Thoracic aorta endothelial cell (primary cell): Measurements from ENCODE around the gene UBAP2L. TPM values are rescaled to one million over a fixed set of nuclear protein-coding genes. Genes with fewer than 3 reads are reported as not detected.

Experiments
- small RNA-seq: library from RNA; depleted of rRNA; stranded (forward); fragments of <200 nt; gene quantifications from one replicate; pipeline ENCODE3, GENCODE V24; 2012
- total RNA-seq: library from RNA; depleted of rRNA; stranded (reverse); fragments of >200 nt; gene quantifications from 2 replicates; pipeline ENCODE4 v1.2.3, GENCODE V29; 2012

UBAP2L gene, protein sequence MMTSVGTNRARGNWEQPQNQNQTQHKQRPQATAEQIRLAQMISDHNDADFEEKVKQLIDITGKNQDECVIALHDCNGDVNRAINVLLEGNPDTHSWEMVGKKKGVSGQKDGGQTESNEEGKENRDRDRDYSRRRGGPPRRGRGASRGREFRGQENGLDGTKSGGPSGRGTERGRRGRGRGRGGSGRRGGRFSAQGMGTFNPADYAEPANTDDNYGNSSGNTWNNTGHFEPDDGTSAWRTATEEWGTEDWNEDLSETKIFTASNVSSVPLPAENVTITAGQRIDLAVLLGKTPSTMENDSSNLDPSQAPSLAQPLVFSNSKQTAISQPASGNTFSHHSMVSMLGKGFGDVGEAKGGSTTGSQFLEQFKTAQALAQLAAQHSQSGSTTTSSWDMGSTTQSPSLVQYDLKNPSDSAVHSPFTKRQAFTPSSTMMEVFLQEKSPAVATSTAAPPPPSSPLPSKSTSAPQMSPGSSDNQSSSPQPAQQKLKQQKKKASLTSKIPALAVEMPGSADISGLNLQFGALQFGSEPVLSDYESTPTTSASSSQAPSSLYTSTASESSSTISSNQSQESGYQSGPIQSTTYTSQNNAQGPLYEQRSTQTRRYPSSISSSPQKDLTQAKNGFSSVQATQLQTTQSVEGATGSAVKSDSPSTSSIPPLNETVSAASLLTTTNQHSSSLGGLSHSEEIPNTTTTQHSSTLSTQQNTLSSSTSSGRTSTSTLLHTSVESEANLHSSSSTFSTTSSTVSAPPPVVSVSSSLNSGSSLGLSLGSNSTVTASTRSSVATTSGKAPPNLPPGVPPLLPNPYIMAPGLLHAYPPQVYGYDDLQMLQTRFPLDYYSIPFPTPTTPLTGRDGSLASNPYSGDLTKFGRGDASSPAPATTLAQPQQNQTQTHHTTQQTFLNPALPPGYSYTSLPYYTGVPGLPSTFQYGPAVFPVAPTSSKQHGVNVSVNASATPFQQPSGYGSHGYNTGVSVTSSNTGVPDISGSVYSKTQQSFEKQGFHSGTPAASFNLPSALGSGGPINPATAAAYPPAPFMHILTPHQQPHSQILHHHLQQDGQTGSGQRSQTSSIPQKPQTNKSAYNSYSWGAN
- 147 and 155 TPM in 2 replicates for total RNA-seq

DNA sequence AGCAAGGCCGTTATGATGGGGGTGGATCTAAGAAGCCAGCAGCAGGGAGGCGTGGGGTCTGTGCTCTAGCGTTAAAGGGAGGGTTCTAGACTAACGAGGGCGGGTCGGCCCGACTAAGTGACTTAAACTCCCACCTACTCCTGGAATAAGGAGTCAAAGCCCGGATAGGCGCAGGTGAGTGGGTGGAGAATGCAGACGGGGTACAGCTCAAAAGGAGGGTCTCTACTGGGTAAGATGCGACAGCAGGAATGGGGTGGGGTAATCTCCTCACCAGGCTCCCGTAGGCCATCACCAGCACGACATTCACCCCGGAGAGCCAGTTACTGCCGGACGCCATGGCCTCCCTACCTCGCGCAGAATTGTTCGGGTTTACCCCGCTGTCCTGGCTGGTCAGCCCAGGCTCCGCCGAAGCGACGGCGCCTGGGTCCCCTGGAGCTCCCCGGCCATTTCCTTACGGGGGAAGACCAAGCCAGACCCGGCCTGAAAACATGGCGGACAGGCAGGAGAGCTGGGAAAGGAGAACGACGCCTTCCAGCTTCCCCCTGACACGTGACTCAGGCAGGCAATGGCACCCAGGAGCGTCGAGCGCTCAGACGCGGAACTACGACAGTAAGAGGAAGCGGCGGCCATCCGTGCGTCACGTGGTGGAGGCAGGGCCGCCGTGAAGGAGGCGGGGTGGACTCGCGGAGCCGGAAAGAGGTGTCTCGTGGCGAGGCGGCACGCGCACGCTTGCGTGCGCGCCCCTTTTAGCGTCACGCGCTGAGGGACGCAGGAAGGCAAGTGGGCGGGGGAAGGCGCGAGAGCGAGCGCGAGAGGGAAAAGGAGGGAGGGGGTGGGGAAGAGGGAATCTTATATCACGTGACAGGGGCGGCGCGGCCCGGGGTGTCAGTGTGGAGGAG is at the start of gene UBAP2L:
Gene UBAP2L (plus strand): TSS at position 885 of the 899 bp plus-strand sequence. CDS start 4,169 bp downstream, outside the sequence.

DNA sequence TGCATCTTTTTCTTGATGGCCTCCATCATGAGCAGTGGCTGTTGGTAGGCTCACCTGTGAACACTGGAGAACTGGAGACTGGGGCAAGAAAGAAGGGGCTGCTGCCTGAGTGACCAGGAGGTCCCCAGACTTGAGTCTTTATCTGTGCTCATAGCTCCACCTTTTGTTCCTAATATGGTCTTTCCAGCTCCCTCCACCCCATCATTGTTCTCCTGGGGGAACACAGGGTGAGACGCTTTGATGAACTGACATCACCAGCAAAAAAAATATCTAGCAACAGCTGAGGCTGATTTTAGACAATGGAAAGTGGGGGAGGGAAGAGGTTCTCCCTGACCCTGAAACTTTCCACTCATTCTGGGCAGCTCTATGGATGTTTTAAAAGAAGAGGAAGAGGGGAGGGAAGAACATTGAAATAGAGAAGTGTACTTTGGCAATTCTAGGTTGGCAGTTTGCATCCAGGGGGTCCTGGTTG is 28.7 kb upstream of the UBAP2L start, which contains the start of gene TPM3:
Gene TPM3 (minus strand): TSS at position 111 of the 472 bp plus-strand sequence. CDS start 82 bp downstream, at position 29.

DNA sequence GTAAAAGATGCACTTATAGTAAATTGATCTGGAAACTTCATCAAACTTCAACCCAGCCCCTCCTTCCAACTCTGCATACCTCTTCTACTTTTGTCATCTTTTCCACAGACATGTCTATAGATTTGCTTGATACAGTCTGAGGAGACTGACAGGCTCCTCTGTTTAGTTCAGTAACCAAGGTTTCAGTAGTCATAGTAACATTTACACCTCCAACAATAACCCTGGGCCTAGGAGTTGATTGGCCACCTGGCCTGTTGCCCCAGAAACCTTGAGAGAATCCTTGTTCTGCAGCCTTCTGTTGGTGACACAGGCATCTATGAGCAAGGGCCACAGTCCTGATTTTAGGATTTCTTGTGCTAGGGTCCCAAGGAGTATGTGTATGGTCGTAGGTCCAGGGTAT is 14.6 kb upstream of the UBAP2L start, which contains the start of gene CFAP141:
Gene CFAP141 (minus strand): TSS at position 138 of the 400 bp plus-strand sequence. CDS start 26 bp downstream, at position 112.

DNA sequence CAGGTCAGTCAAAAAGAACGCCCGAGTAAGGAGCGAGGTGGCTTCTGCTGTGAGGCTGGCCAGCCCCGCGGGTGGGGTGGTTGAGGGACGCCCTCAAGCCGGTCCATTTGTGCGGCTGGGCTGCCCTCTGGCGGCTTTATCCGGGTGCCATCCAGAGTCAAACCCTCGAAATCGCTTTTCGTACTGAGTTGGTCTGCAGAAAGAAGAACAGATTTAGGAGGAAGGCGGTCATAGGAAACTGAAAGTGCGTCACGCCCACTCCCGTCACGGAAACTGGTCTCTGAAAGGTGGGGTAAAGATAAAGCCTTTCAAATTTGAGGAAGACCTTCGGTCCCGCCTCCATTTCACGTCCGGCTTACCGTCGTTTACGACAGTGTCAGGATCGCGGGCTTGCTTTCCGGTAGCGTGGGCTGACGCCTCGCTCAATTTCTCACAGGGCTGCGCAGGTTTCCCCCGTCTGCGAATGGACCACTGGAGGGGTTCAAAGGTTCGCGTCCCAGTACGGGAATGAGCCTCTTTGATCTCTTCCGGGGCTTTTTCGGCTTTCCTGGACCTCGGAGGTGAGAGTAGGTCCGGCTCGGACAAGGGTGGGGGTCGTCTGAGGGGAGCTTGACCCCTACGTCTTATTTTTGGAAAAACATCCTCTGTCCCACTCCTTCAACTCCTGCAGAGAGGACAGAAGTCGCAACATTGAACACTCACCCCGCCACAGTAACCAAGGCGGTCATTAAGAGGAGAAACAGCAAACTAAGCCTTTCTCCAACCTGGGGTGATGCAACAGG is 51.7 kb downstream of the UBAP2L start, which contains the start of gene HAX1:
Gene HAX1 (plus strand): TSS at position 413 of the 782 bp plus-strand sequence. CDS start 95 bp downstream, at position 508.

Small RNAs within 50 kb of the gene (small RNA-seq; reads per million reads assigned to genes)
- 0.42 reads per million for gene MIR190B
- not detected for gene RF00273
- not detected for gene RNU6-121P
- not detected for gene RNU6-239P
- gene SNORA58B, result not detected

Other genes starting within 250 kb of the UBAP2L start
- gene JTB, start 243.3 kb upstream of the UBAP2L start, total RNA-seq, result 105 and 116 TPM in 2 replicates
- 53.6 and 57.3 TPM in 2 replicates for gene RAB13, start 234.6 kb upstream of the UBAP2L start, total RNA-seq
- gene RPS27, start 230.2 kb upstream of the UBAP2L start, total RNA-seq, result 924 and 1,104 TPM in 2 replicates
- under 0.01 and 0.07 TPM in 2 replicates for gene NUP210L, start 65.9 kb upstream of the UBAP2L start, total RNA-seq
- 1,072 and 1,222 TPM in 2 replicates for gene TPM3, start 28.9 kb upstream of the UBAP2L start, total RNA-seq
- gene CFAP141, start 14.6 kb upstream of the UBAP2L start, total RNA-seq, result not detected in 2 replicates
- 102 and 116 TPM in 2 replicates for gene HAX1, start 51.7 kb downstream of the UBAP2L start, total RNA-seq
- 0.13 TPM in 1 of 2 replicates, not detected in the other for gene AQP10, start 100.1 kb downstream of the UBAP2L start, total RNA-seq
- 70.7 and 97.6 TPM in 2 replicates for gene ATP8B2, start 104.6 kb downstream of the UBAP2L start, total RNA-seq
- 10.2 and 12.3 TPM in 2 replicates for gene IL6R, start 184.4 kb downstream of the UBAP2L start, total RNA-seq